GM19463 (cell line): Measurements from ENCODE around the gene PAAF1.

Experiments
- ATAC-seq: cut with Tn5 transposase; IDR thresholded peaks from one replicate; pipeline ENCODE4 v1.9.1; 2021; ENCODE audit warnings: mild to moderate bottlenecking, moderate library complexity; ENCODE audit not compliant: unreplicated experiment

Gene PAAF1

DNA sequence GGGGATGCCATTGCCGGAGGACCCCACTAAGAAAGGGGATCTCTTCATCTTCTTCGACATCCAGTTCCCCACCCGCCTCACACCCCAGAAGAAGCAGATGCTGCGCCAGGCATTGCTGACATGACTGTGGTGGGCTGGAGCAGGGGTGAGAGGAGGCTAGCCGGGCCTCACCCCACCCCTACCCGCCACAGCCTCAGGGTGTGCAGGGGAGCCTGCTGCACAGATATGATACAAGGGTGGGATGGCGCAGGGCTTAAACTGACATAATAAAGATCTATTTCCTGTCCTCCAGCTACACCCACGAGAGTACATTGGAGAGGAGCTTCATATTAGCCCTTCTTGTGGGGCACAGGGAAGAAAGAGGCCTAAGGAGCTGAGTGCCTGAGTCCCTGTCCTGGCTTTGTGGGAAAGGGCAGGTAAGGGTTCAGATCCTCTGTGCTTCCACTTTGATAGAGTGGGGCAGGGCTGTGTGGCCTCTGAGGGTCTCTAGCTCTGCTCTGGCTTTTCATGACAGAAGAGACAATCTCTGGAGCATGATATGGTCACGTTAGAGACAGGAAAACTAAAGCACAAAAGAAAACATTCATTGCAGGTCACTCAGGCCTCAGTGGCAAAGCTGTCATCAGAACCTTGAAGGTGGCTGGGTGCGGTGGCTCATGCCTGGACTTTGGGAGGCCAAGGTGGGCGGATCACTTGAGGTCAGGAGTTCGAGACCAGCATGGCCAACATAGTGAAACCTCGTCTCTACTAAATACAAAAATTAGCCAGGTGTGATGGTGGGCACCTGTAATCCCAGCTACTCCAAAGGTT lies 93.4 kb downstream of the PAAF1 start:
- no peak for ATAC-seq

DNA sequence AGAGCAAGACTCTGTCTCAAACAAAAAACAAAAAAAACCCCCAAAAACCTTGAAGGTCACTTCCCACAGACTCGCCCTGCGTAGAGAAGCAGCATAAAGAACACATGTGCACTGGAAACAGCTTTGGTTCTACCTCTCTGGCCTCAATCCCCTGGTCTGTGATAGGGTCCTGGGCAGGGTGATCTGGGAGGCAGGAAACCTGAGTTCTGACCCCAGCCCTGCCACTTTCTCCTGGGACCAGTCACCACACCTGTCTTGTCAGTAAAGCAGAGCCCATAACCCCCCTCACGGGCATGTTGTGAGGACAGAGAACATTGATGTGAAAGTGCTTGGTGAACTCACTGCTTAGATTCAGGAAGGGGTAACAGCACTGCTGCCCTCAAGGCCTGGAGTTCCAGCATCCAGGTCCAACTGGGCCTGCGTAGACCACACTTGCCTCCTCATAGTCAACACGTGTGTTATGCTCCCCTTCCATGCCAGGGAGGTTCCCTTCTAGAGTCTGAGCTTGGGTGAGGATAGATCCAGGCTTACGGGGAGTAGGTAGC lies 94.4 kb downstream of the PAAF1 start:
- no peak for ATAC-seq

DNA sequence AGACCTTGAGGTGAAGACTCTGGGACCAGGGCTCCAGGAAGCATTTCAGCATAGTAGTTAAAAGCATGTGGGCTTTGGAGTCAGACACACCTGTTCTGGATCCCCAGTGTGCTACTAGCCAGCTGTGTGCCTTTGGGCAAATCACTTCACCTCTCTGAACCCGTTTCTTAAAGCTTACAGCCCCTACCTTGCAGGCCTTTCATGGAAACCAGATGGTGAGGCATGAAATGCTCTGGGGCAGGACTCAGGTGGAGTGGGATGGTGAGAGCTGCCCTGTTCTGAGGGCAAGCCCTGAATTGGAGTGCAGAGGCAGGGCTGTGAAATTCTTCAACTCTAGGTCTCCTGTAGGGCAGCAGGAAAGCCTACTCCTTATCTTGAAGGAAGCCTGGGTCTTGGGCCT lies 95.4 kb downstream of the PAAF1 start:
- no peak for ATAC-seq

DNA sequence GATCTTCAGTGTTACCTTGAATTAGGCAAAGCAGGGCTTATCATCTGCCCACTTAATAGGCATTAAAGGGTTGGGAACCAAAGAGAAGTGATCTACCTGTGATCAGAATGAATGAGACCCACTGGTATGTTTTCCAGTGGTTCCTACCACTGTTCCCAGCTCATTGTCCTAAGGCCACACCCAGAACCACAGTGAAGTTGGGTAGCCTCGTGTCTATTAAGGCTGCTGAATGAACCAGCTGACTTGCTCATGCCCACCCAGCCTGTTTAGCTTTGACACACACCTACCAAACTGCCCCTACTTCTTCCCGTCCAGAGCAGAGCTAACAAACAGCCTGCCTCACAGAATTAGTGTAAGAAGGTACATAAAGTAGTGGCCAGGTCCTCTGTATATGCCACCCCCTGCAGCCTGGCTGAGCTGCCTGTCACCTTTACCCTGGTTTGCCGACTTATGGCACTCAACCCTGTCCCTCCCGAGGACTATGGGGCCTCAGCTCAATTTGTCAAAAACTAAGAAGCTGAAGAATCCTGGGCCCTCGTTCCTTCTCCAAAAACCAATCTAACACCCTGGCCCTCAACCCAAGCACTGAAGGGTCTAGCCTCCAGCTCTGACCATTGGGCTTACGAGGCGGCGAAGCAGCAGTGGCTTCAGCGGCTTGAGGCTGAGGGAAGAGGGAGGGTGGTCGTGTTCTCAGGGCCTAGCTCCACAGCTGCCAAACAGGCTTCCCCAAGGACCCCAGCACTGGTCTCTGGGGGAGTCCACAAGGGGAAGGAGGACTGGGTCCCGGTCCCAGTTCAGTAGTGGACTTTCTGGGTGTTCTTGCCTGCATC lies 96.0 kb downstream of the PAAF1 start:
- ATAC-seq: no peak

DNA sequence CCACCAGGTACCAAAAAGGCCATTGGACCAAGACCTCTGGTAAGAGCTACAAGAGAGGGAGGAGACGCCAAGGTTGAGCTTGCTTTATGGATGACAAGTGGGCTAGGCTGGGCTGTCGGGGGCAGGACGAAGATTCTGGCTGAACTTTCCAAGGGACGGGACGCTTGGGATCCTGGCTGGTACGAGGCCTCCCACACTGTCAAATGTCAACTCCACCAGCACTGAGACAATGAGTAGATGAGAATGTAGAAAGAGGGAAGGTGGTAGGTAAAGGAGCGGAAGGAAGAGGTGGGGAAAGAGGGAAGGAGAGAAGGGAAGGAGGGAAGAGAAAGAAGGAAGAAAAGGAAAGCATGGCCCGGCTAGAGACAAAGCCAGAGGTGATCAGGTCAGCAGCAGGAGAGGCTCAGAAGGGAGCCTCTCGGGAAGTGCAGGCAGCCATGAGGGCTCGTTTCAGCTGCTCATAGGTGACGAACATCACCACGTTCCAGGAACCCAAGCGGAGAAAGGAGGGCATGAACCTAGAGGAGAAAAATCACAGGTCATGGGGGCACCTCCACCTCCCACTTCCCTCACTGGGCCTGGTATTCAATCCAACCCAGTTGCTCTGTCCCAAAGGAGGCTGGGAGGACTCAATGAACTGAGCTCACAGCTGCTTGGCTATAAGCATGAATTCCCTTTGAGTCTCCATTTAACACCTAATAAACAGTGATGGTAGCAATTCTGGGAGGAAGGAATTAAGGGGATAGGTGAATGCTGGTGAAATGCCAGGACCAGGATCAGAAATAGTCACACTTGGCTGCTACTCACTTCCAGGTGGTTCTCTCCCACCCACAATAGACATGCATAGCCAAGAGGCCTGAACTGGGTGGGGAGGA lies 98.0 kb downstream of the PAAF1 start:
- no peak for ATAC-seq

DNA sequence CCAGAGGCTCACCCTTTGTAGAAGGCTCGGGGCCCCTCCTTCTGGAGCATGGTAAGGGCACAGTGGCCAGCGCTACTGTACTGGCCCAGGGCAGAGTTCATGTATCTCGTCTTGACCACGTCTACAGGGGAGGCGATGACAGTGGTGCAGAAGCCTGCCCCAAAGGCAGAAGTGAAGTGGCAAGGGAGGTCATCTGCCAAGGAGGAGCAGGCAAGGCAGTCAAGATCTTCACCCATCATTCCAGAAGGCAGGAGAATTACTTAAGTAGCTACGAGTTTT lies 98.6 kb downstream of the PAAF1 start:
- ATAC-seq: no peak

DNA sequence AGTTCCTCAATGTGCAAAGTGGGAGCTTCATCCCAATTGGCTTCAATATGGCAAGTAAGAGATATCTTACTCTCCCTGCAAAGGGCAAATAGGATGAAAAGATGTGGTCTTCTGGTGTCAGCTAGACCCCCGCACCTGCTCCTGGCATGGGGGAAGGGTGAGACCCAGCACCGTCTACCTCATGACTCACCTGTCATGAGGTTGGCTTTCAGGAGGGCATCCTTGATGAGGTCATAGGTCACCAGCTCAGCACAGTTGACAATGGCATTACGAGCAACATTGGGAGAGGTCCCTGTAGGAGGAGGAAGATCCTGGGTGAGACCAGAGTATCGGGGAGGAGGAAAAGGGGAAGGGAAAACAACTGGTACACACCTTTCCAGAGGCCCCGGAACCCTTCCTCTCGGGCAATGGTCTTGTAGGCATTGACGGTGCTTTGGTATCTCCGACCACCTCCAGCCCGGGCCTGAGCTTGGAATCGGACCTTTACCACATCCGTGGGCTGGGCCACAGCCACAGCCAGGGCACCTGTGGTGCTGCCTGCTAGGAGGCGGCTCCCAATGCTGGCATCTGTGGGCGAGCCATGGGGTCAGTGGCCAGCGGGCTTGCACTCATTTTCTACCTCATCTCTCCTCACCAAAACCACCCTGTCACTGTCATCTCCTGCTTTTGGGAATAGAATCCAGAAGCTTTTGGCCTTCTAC lies 99.8 kb downstream of the PAAF1 start:
- no peak for ATAC-seq

DNA sequence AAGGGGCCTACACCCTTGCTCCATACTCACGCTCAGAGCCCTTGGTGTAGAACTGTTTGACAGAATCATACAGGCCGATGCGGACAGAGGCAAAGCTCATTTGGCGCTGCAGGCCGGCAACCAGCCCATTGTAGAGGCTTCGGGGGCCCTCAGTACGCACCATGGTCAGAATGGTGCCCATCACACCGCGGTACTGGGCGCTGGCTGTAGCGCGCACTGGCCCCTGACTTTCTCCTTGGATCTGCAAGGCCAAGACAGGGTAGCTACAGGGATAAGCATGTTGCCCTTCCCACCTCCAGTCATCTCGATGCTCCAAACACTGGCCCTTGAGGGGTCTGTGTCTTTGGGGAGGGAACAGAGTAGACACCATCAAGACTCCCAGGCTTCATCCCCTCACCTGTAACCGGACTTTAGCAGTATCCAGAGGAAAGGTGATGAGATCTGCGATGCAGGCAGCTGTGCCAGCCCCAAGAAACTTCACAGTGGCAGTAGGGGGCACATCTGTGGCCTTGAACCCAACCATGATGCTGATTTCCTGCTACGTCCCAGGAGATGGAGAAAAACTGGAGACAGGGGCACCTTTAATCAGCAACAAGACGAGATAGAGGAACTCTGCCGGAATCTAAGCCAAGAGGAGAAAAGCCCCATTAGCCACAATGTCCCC lies 101.2 kb downstream of the PAAF1 start:
- ATAC-seq: no peak

DNA sequence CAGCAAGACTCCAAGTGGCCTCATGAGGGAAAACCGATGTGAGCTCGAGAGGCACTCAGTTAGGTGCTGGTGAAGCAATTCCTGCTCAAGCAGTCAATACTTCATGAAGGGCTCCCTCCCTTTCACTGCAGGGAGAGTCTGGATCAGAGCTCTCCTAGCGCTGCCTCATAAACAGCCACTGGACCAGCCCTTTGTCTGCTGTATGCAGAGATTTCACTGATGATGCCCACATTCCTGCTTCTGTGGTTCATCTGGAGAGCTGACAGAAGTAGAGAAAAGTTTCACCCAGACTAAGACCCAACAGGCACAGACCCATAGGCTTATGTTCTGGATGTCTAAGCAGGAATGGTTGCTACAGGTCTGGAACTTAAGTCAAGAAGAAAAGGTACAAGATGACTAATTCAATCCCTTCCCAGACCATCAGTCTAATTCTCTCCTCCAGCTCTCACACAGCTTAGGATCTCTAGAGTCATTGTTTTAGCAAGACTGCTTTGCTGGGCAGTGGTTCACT lies 101.8 kb downstream of the PAAF1 start:
- ATAC-seq: no peak

DNA sequence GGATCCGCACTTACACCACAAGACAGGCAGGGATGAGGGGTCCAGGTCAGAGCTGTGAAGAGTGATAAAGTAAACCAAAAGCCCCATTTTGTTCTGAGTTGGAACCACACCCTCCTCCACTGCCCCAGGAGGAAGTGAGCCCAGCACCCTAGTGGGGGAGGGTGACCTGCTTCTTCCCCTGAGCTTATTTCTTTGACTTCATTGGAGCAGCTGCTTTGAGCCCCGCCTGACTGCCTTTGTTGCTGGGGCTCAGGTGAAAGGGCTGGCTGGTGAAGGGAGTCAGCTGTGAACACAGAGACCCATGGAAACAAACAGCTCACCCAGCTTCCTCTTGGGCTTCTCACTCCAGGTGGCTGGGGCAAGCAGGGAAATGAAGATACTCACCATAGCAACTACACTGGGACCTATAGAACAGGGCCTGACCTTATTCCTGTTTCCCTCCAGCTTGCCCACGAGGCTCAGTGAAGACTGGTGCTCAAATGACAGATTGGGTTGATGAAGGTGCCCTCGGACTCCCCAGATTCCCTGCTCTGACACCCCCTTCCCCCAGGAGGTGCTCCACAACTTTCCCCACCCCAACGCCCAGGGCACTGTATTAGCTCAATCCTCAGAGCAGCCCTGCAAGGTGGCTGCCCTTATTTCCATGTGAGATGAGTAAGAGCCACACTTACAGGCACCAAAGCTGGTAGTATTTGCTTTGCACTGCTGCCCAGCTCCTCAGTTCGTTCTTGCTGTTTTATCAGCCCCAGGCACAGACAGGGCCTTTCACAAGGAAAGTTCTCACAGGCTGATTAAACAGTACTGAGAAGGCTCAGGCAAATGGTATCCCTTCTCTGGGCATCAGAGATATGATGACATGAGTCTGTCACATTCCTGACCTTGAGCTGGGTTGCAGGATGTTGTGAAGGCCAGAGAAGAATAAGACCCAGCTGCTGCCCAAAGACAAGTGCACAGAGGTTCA lies 103.5 kb downstream of the PAAF1 start:
- ATAC-seq: peak; percentile 45
